Fibroblast of skin of right quadriceps (primary cell): ENCODE data around the gene DENND10.
A peak's percentile ranks its signal among the peaks of the same experiment; 100 is the strongest.
"Not testable (repeated sequence)": the region's sequence is repeated elsewhere in the genome, so short reads cannot be mapped to it uniquely, and the experiment has no call there.

ENCODE experiments used
- DNase-seq: peaks from one replicate; pipeline ENCODE4 v3.0.0-alpha.2; 2013

Gene DENND10

GRCh38 chr10:119135513-119135881 is 31.6 kb downstream of the DENND10 start:
- DNase-seq: peak; percentile 69

- DNase-seq: no peak
Measured at GRCh38 chr10:119136084-119136483, 32.2 kb downstream of the DENND10 start.

- not testable (repeated sequence) for DNase-seq
Measured at GRCh38 chr10:119137878-119138277, 34.0 kb downstream of the DENND10 start.

DNA sequence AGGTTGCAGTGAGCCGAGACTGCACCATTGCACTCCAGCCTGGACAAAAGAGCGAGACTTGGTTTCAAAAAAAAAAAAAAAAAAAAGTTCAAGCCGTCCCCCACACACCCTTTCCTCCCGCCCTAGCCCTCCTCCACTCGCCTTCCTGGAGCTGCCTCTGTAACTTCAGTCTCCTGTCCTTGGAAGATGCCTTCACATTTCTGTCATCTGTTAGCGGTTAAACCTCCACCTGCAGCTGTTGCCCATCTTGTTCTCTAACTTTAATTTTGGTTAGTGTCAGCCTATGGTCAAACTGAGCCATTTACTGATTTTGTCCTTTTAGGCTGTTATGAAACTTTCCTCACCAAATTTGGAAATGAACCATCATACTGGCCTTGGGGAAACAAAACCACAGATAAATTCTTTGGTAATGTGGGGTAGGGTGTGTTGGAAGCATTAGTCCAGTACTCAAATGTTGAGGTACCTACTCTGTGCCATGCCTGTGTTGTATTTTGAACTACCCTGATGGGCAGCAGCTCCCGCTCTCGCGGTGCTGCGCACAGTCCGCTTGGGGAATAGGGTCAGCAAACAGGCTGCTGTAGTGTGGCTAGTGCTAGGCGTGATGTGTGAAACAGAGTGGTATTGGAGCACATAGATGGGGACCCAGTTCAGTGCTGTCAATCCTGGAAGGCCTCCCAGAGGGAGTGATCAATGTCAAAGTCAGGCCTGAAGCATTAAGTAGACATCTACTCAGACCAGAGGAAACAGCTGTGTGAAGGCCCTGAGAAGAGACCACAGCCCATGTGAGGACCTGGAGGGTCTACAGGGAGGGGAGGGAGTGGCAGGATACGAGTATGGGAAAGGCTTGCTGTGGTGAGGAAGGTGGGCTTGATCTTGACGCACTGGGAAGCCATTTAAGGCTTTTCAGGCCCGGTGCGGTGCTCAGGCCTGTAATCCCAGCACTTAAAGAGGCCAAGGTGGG is 34.7 kb downstream of the DENND10 start:
- DNase-seq: no peak

DNA sequence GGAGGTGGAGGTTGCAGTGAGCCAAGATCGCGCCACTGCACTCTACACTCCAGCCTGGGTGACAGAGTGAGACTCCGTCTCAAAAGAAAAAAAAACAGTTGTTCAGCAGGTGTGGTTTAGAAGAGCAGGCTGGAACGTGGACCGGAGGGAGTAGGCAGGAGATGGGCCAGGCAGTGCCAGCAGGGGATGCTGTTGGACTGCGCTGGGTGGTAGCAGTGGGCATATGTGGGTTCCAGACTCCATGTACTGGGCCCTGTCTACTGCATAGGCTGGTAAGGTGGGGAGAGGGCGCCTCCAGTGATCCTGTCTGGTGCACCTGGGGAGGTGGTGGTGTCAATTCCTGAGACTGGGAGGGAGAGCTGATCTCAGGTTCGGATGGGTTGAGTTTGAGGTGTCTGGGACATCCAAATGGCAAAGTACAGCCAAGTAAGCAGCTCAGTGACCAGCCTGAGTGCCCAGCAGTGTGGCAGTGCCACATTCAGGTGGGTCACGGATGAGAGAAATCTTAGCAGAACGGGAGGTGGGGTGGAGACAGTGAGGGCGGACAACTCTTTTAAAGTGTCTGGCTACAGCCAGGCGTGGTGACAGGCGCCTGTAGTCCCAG is 35.7 kb downstream of the DENND10 start:
- DNase-seq: peak; percentile 26

DNA sequence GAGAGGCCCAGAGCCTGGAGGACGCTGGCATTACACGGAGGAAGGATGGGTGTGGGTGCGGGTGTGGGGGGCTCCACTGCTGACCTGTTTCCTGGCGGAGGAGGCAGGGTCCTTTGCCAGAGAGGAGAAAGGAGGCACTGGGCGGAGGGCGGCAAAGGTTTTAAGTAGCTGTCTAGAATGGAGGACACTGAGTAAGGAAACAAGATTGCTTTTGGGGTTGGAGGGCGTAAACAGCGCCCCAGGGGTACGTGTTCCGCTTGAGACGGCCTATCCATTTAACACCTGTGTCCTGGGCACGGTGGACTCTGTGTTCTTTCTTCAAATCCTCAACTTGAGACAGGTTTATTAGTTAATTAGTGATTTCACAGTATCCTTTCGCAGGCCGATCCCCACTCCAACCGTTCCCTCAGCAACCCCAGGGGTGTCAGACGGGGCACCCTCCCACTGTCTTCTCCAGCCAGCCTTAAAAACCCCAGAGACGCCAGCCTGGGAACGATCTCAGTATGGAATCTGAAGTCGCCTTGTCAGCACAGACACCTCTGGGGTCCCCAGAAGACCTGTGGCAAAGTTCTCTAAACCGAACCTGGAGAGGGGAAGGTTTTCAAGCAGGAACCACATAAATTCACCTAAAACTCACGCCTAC is 36.8 kb downstream of the DENND10 start:
- no peak for DNase-seq

- no peak for DNase-seq
Measured at GRCh38 chr10:119143657-119144056, 39.7 kb downstream of the DENND10 start.

DNA sequence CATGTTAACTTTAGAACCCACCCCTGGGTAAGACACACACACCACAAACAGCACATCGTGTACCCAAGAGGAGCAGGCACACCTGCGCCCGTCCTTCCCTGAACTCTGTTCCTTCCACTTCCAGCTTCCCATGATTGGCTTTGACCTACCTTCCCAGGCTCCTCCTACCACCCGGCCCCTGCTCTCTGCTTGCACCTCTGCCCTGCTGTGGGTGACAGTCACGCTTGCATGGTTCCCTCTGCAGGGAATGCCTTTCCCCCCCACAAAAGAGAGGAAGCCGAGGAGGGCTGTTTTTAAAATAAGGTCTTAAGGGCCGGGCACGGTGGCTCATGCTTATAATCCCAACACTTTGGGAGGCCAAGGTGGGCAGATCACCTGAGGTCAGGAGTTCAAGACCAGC is 45.2 kb downstream of the DENND10 start:
- DNase-seq: no peak

DNA sequence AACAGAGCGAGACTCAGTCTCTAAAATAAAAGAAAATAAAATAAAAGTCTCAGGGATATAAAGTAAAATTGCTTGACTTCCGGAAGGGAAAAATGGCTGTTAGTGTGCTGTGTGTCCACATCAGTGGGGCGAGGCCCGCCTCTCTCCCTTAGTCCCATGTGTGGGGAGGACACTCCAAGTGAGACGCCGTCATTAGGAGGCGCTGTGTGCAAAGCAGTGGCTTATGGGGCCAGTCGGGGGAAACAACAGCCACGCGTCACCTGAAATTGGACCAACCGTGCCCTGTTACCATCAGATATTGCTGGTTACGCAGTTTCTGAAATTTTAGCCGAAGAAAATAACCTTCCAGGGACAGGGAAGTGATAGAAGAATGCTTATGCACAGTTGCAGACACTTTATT is 45.8 kb downstream of the DENND10 start:
- no peak for DNase-seq

DNA sequence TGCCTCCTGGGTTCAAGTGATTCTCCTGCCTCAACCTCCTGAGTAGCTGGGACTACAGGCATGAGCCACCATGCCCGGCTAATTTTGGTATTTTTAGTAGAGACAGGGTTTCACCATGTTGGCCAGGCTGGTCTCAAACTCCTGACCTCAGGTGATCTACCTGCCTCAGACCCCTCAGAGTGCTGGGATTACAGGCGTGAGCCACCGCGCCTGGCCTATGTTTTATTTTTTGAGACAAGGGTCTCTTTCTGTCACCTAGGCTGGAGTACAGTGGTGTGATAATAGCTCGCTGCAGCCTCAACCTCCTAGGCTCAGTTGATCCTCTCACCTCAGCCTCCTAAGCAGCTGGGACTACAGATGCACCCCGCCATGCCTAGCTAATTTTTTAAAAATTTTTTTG is 47.7 kb downstream of the DENND10 start:
- not testable (repeated sequence) for DNase-seq

DNA sequence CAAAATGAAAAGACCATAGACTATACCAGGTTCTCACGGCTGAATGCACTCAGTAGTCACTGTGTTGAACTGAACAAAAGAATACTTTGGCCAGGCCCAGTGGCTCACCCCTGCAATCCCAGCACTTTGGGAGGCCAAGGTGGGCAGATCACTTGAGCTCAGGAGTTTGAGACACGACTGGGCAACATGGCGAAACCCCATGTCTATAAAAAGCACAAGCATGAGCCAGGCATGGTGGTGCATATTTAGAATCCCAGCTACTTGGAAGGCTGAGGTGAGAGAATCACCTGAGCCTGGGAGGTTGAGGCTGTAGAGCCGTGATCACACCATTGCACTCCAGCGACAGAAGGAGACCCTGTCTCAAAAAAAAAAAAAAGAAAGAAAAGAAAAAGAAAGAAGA is 49.1 kb downstream of the DENND10 start:
- no peak for DNase-seq

- no peak for DNase-seq
Measured at GRCh38 chr10:119153661-119154060, 49.7 kb downstream of the DENND10 start.

DNA sequence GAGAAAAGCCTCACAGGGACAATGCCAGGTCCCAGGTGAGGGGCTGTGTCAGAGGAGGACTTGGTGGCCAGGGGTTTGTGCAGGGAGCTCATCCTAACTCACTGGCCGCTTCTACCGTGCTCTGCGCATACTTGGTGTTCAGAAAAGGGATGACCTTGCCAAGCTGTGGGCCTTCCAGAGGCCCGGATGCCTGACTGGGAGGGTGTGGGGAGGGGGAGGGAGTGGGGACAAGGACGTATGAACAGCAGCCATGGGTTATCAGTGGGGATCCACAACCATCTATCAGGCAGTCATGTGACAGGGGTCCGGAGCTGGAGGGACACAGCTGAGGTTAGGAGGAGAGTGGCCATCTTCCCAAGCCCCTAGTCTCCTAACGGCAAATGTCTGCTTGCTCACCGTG is 55.4 kb downstream of the DENND10 start:
- DNase-seq: no peak

DNA sequence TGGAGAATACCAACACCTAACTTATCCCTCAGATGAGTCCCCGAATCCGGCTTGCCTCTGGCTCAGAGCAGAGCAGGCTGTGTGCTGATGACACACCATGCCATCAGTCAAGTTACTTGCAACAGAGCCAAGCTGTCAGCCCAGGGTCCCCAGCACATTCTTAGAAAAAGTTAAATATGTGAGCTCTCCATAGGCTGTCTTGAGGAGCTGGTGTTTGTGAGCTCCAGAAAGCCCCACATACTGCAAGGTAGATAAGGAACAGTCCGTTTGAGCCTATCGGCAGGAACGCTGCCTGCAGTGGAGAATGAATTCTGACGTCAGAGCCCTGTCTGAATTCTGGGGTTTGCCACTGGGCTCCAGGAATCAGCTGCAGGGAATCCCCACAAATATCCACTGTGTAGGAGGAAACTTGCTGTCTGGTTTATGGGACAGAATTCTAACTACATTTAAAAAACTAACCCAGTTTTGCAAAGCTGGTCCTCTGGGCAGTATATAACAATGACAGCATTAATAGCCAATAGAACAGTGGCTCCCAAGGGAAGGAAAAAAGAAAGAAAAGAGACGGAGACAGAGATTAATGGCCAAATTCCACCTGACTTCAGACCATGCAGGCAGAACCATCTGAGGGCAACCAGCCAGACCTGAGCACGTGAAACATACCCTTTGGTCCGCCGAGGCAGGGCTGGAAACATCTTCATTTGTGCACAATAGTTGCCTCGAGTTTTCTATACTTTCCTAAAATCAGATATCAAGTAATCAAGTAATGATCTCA is 58.0 kb downstream of the DENND10 start:
- DNase-seq: peak; percentile 37

DNA sequence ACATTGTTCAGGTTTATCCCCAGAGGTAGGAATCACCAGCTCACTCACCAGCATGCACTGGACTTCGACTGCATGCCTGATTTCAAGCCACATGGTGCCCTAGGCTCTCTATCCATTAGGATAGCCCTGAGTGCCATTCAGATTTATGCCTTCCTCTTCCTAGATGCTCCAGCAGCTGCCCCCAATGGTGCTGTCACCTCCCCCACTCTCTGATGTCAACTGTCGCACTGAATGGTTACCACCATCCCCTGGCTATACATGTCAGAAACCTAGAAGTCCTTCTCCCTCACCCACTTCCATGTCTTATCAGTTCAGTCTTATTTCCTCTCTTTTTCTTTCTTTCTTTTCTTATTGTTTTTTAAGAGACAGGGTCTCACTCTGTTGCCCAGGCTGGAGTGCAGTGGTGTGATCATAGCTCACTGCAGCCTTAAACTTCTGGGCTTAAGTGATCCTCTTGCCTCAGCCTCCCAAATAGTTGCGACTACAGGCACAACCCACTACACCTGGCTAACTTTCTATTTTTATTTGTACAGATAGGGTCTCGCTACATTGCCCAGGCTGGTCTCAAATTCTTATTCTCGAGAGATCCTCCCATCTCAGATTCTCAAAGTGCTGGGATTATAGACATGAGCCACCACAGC is 58.7 kb downstream of the DENND10 start:
- no peak for DNase-seq

- peak; percentile 54 for DNase-seq
Measured at GRCh38 chr10:119165171-119166117, 61.5 kb downstream of the DENND10 start, which contains the start of gene SFXN4. Gene SFXN4 (minus strand): TSS chr10:119165714. CDS start chr10:119165647, 67 bp downstream.

GRCh38 chr10:119166118-119166500 is 62.2 kb downstream of the DENND10 start:
- no peak for DNase-seq

DNA sequence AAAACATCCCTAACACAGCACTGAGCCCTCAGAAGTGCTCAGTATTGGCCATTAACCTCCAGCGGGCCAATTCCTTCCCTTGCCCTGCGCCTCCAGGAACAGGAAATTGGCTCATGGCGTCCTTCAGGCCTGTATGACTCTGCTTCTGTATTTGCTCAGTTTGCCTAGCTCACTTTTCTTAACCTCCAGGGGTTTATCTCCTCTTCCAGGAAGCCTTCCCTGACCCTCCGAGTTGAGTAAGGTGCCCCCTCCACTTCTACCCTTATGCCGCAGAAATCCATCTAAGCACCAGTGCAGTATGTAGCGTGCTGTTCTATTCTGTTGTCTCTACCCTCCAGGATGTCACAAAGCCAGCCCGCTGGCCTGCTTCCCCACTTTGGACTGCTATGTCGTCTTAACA is 62.7 kb downstream of the DENND10 start:
- no peak for DNase-seq

DNA sequence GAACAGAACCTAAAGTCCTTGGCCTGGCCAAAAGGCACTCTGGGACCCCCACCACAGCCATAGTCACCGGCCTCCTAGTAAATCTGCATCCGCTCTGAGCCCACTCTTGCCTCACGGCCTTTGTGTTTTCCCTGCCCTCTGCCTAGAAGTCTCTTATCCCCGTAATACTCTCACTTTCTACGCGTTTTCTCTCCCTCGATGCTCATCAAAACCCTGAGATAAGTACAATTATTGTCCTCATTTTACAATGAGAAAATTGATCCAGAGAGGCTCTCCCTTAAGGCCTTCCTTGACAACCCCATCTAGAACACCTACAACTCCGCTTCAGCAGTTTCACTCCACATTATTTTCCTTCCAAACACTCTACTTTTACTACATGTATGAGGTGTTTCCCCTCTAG is 63.1 kb downstream of the DENND10 start:
- no peak for DNase-seq

- no peak for DNase-seq
Measured at GRCh38 chr10:119174109-119174508, 70.2 kb downstream of the DENND10 start.

- no peak for DNase-seq
Measured at GRCh38 chr10:119176166-119176565, 72.3 kb downstream of the DENND10 start.
